Esophagus (tissue), 2 donors: ENCODE data around the gene NFKBIE. TPM values are rescaled to one million over a fixed set of nuclear protein-coding genes. Genes with fewer than 3 reads are reported as not detected.
A peak's percentile ranks its signal among the peaks of the same experiment; 100 is the strongest.

Experiments used
- H3K27ac ChIP-seq, 2 donors: one replicate each; pipeline ENCODE4 v1.5.1; 2013; ENCODE audit warnings: low read depth in 2 of 2, mild to moderate bottlenecking in 2 of 2, inconsistent platforms in 1 of 2, low read length in 1 of 2, moderate library complexity in 1 of 2
- H3K27me3 ChIP-seq, 2 donors: one replicate each; pipeline ENCODE4 v1.6.1; 2013; ENCODE audit warnings: low read length in 2 of 2, control low read depth in 1 of 2, mild to moderate bottlenecking in 1 of 2; ENCODE audit not compliant: insufficient read depth in 2 of 2, control insufficient read depth in 1 of 2
- H3K36me3 ChIP-seq, 2 donors: one replicate each; pipeline ENCODE4 v1.6.1; 2013; ENCODE audit warnings: low read length in 1 of 2; ENCODE audit not compliant: control insufficient read depth in 2 of 2, insufficient read depth in 2 of 2
- H3K4me1 ChIP-seq, 2 donors: one replicate each; pipeline ENCODE4 v1.6.1; 2013; ENCODE audit warnings: low read length in 1 of 2; ENCODE audit not compliant: control insufficient read depth in 2 of 2, insufficient read depth in 2 of 2
- H3K4me3 ChIP-seq, 2 donors: one replicate each; pipeline ENCODE4 v1.5.1; 2013; ENCODE audit warnings: low read length in 2 of 2, mild to moderate bottlenecking in 2 of 2, low read depth in 1 of 2, moderate library complexity in 1 of 2
- H3K9me3 ChIP-seq, 2 donors: one replicate each; pipeline ENCODE4 v1.6.1; 2013; ENCODE audit warnings: mild to moderate bottlenecking in 2 of 2, low read depth in 1 of 2, low read length in 1 of 2, moderate library complexity in 1 of 2; ENCODE audit not compliant: control insufficient read depth in 2 of 2, insufficient read depth in 1 of 2
- WGBS, 2 donors: extraction: QIAGEN DNeasy Blood & Tissue Kit; methylation state at CpG; one replicate each; pipeline ENCODE4 v1.1.7; 2013; 5-methylcytosine and 5-hydroxymethylcytosine counted together
- polyA plus RNA-seq, 2 donors: library from polyadenylated mRNA; stranded (reverse); fragments of 200-250 nt; gene quantifications; one replicate each; pipeline ENCODE4 v1.2.3, GENCODE V29; 2013
- donor health status: healthy with polysubstance abuse.
- donor health status: Bipolar disorder and iron deficiency.

Gene NFKBIE
- polyA plus RNA-seq, 2 donors, result 3.8 to 8.1 TPM

DNA sequence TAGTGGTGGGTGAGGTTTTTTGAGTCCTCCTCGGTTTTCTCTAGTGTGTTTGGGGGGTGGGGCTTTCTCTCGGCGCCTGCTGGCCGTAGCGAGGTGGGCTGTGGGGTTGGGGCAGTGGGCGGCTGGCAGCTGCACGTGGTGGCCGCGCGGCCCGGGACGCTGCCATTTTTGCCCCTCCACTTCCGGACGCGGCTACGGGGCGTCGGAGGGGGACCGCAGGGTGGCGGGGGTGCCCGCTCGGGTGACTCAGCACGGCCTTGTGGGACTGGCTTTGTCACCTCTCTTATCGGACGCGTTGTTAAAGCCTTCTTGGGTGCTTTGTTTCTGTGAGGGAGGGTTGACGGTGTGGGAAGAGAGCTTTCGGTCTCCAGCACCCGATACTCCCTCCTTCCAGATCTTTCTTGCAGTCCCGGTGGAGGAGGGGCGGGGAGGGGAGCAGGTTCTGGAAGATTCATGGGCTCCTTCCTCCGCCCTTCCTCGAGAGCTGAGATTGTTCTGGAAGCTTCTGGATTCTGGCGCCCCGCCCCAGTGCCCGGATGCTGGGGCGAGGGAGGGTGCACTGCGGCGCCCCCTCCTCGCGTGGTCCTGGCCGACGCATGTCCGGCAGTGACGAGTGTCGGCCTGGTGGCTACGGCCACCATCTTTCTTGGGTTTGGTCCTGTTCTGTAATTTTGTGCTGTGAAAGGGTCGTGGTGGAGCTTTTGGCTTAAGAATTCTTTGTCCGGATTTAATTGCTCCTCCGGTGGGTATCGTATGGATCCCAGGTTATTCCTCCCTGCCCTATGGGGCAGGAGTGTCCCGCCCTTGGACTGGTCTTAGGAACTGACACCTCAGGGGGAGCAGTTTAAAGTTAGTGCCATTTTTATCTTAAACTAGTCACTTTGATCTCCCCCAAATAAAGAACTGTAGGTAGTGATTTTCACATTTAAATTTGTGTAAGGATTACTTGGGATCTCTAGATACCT, 17.7 kb downstream of the NFKBIE start:
- no peaks in the 10 kb centered on the region for H3K27me3 ChIP-seq
- peaks cover 0 to 4% of the 10 kb centered on the region in 2 donors for H3K4me1 ChIP-seq
- peak overlapping the region; percentile 67 to 88 for H3K4me3 ChIP-seq
- peaks cover 16 to 19% of the 10 kb centered on the region in 2 donors for H3K36me3 ChIP-seq
- WGBS, 2 donors, result 0% methylated on average over 52 of the region's 52 CpGs
- H3K27ac ChIP-seq, result peak overlapping the region; percentile 75 to 100
- H3K9me3 ChIP-seq, result no peaks in the 10 kb centered on the region

- no peaks in the 10 kb centered on the region for H3K9me3 ChIP-seq
- peaks cover 13 to 15% of the 10 kb centered on the region in 2 donors for H3K36me3 ChIP-seq
- H3K4me1 ChIP-seq, result peaks cover 0 to 4% of the 10 kb centered on the region in 2 donors
- no peaks in the 10 kb centered on the region for H3K27me3 ChIP-seq
- H3K4me3 ChIP-seq, result peak within 1 kb of the TSS; percentile 67 to 88
- 0% methylated on average over 34 of the region's 34 CpGs for WGBS, 2 donors
- H3K27ac ChIP-seq, result peak within 1 kb of the TSS; percentile 97 to 100
Measured at GRCh38 chr6:44246663-44247337, 18.6 kb downstream of the NFKBIE start, which contains the start of gene HSP90AB1. Gene HSP90AB1, plus strand, starts transcription at chr6:44247101. Its CDS starts 1,529 bp downstream, at chr6:44248630.

DNA sequence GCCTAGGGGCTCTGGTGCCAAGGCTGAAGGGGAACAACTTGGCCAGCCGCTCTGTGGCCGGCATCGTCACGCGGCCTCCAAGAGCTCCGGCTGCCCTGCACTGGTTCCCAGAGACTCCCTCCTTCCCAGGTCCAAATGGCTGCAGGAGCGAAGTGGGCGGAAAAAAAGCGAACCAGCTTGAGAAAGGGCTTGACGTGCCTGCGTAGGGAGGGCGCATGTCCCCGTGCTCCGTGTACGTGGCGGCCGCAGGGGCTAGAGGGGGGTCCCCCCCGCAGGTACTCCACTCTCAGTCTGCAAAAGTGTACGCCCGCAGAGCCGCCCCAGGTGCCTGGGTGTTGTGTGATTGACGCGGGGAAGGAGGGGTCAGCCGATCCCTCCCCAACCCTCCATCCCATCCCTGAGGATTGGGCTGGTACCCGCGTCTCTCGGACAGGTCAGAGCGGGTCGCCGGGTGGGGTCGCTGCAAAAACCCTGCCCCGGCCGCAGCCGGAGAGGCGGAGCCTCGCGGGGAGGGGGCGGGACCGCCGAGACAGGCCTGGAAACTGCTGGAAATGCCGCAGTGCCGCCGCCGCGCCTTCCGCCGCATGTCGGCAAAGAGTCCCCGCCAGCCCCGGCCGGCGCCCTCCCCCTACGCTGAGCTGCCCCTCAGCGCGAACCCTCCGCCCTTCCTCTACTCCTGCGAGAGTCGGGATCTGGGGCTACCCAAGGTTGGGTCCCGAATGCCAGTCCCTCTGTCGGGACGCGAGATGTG, 19.3 kb downstream of the NFKBIE start:
- peaks cover 10 to 12% of the 10 kb centered on the region in 2 donors for H3K36me3 ChIP-seq
- H3K27me3 ChIP-seq, result no peaks in the 10 kb centered on the region
- 1% methylated on average over 61 to 62 of the region's 62 CpGs for WGBS, 2 donors
- H3K27ac ChIP-seq, result peak overlapping the region; percentile 97 to 100
- no peaks in the 10 kb centered on the region for H3K9me3 ChIP-seq
- H3K4me1 ChIP-seq, result peaks cover 0 to 4% of the 10 kb centered on the region in 2 donors
- H3K4me3 ChIP-seq, result peak overlapping the region; percentile 67 to 88

- H3K27ac ChIP-seq, result peak overlapping the region; percentile 97 to 100
- WGBS, 2 donors, result 68 to 71% methylated on average over 12 of the region's 12 CpGs
Measured at GRCh38 chr6:44245391-44245911, 19.9 kb downstream of the NFKBIE start.

DNA sequence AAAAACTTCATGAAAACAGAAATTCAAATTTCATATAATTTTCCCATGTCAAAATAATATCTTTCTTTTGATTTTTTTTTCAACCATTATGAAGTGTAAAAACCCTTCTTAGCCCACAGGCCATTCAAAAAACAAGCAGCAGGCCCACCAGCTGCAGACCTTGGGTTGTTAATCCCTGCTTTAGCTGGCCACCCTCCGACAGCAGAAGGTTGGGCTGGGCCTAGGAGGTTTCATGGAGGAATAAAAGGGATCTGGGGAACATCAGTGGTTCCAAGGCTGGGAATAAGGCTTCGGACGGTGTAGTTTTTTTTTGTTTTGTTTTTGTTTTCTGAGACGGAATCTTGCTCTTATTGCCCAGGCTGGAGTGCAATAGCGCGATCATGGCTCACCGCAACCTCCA, 22.0 kb downstream of the NFKBIE start:
- H3K36me3 ChIP-seq, result no peaks in the 10 kb centered on the region
- no peak overlapping the region for H3K4me3 ChIP-seq
- 95 to 97% methylated on average over 7 of the region's 7 CpGs for whole genome bisulfite sequencing, 2 donors
- no peak overlapping the region for H3K27ac ChIP-seq
- no peaks in the 10 kb centered on the region for H3K9me3 ChIP-seq
- H3K4me1 ChIP-seq, result peaks cover 0 to 4% of the 10 kb centered on the region in 2 donors
- no peaks in the 10 kb centered on the region for H3K27me3 ChIP-seq

More at GRCh38 chr6:44245391-44245911, 19.9 kb downstream of the NFKBIE start:
- H3K36me3 ChIP-seq, result peaks cover 5 to 9% of the 10 kb centered on the region in 2 donors
- peak overlapping the region; percentile 67 to 88 for H3K4me3 ChIP-seq
- H3K4me1 ChIP-seq, result peaks cover 0 to 4% of the 10 kb centered on the region in 2 donors
- no peaks in the 10 kb centered on the region for H3K9me3 ChIP-seq
- H3K27me3 ChIP-seq, result no peaks in the 10 kb centered on the region

DNA sequence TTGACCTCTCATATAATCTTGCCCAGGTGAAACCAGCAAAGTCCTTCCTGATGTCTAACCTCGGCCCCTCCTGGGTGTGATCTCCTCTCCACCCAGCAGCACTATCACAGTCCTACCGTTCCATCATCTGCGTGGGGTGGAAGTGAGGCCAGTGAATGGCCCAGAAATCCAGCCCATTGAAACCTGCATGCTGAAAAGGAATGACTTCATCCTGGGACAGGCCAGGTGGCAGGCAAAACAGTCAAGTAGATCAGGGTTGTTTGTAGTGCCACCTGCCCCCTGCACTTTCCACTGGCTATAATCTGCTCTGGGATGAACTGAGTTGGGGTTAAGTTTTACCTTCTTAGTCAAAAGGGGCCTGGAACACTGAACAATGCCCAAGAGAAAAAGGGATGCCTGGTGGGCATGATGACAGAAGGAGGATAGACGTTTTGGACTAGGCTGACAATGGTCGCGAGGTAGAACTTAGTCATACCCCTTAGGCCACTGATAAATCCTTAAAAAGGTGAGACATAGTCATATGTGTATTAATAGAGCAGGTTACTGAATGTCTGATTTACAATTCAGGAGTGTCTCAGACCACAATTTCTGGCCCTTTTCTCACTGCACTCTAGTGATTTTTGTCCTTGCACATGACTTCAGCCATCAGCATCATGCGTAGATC, 26.5 kb downstream of the NFKBIE start:
- peaks cover 0 to 8% of the 10 kb centered on the region in 2 donors for H3K4me1 ChIP-seq
- H3K27ac ChIP-seq, result peak overlapping the region in 1 of 2 donors; percentile 13
- no peaks in the 10 kb centered on the region for H3K27me3 ChIP-seq
- H3K9me3 ChIP-seq, result no peaks in the 10 kb centered on the region
- H3K4me3 ChIP-seq, result no peak overlapping the region
- 68 to 71% methylated on average over 7 of the region's 7 CpGs for WGBS, 2 donors
- no peaks in the 10 kb centered on the region for H3K36me3 ChIP-seq

DNA sequence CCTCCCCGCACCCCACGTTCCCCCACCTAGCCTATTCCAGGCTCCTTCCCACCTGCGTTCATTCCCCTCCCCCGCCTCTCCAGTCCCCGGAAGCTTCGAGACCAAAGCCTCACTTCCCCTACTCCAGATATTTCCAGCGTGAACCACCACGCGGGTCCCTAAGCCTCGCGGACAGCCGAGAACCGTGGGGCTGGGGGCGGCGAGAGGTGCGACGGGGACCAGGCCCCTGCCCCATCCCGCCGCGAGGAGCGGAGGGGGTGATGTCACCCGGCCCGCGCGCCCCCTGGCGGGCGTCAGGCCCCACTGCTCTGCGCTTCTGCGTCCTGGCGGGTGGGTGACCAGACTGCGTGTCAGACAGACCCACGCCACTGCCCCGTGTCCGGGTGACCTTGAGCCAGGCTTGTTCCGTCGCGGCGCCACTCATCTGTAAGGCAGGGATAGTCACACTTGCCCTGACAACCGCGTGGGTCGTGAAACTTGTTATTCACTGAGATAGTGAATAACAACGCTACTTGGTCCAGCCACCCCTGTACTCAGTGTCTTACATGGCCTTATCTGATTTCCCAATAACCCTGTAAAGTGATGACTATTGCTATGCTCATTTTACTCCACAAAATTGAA, 27.4 kb downstream of the NFKBIE start:
- Histone ChIP-seq H3K27me3 (no peaks in the 10 kb centered on the region), H3K4me3 (peak overlapping the region; percentile 51 to 77), H3K4me1 (peaks cover 0 to 8% of the 10 kb centered on the region in 2 donors), H3K27ac (peak overlapping the region; percentile 63 to 96), H3K9me3 (no peaks in the 10 kb centered on the region), H3K36me3 (no peaks in the 10 kb centered on the region)
- WGBS, 2 donors, result 2% methylated on average over 40 to 42 of the region's 42 CpGs

DNA sequence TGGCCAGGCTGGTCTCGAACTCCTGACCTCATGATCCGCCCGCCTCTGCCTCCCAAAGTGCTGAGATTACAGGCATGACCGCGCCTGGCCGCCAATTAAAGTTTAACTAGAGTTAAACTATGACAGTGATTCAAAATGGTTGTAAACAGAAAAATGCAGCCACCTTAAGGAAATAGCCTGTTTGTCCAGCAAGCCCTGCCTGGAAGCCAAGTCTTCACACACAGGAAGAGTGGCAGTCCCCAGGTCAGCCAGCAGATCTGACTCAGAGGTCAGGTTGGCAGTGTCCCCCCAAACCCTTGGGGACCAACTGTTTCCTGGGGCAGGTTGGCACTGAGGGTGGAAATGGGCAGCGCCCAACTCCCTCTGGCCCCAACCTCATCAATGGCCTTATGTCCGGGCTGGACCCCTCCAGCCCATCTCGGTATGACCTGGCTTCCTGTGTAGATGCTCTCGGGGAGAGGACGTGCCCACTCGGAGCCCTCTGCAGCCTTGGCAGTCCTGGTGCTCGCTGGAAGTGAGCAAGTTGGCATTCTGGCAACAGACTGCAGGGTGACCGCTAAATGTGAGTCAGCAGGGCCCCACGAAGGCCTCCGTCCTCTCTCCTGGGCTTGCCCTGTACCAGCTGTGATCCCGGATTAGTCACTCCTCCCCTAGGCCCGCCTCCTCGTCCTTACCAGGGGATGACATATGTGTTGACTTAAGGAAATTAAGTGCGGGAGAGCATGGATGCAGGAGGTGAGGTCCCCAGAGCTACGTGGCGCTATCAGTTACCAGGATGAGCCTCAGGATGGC, 28.1 kb downstream of the NFKBIE start:
- Histone ChIP-seq H3K36me3 (no peaks in the 10 kb centered on the region), H3K9me3 (no peaks in the 10 kb centered on the region), H3K27ac (peak overlapping the region; percentile 63 to 96), H3K27me3 (no peaks in the 10 kb centered on the region), H3K4me3 (peak overlapping the region; percentile 51 to 77), H3K4me1 (peaks cover 0 to 8% of the 10 kb centered on the region in 2 donors)
- 23 to 27% methylated on average over 22 of the region's 22 CpGs for WGBS, 2 donors
